Measurements from ENCODE around the gene AGPAT4.

Gene AGPAT4

GRCh38 chr6:161163466-161164181 is 110.2 kb downstream of the AGPAT4 start:
- H3K27ac Mint-ChIP-seq = no peak overlapping the region
- TF ChIP-seq, protein P1, sequence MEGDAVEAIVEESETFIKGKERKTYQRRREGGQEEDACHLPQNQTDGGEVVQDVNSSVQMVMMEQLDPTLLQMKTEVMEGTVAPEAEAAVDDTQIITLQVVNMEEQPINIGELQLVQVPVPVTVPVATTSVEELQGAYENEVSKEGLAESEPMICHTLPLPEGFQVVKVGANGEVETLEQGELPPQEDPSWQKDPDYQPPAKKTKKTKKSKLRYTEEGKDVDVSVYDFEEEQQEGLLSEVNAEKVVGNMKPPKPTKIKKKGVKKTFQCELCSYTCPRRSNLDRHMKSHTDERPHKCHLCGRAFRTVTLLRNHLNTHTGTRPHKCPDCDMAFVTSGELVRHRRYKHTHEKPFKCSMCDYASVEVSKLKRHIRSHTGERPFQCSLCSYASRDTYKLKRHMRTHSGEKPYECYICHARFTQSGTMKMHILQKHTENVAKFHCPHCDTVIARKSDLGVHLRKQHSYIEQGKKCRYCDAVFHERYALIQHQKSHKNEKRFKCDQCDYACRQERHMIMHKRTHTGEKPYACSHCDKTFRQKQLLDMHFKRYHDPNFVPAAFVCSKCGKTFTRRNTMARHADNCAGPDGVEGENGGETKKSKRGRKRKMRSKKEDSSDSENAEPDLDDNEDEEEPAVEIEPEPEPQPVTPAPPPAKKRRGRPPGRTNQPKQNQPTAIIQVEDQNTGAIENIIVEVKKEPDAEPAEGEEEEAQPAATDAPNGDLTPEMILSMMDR (IDR thresholded peaks at IDR 0.05; ENCODE audit: unreplicated experiment in 3 of 3) = no peak
- peaks cover 13% of the 10 kb centered on the region for H3K4me1 Mint-ChIP-seq
- H3K4me3 Mint-ChIP-seq = no peak overlapping the region
- H3K36me3 Mint-ChIP-seq (ENCODE audit: low read depth) = peaks cover 47% of the 10 kb centered on the region
- H3K9me3 Mint-ChIP-seq = no peaks in the 10 kb centered on the region
- no peaks in the 10 kb centered on the region for H3K27me3 Mint-ChIP-seq (ENCODE audit: low read depth)

GRCh38 chr6:161162722-161163121 is 111.1 kb downstream of the AGPAT4 start:
- Mint-ChIP-seq H3K27ac (no peak overlapping the region), H3K36me3 (ENCODE audit: low read depth) (peaks cover 53% of the 10 kb centered on the region)
- TF ChIP-seq, protein P1 (IDR thresholded peaks at IDR 0.05; ENCODE audit: unreplicated experiment in 3 of 3) = no peak

GRCh38 chr6:161161889-161162624 is 111.8 kb downstream of the AGPAT4 start:
- Mint-ChIP-seq H3K9me3 (no peaks in the 10 kb centered on the region), H3K27ac (no peak overlapping the region), H3K4me3 (no peak overlapping the region), H3K36me3 (ENCODE audit: low read depth) (peaks cover 59% of the 10 kb centered on the region), H3K4me1 (peaks cover 8% of the 10 kb centered on the region), H3K27me3 (ENCODE audit: low read depth) (no peaks in the 10 kb centered on the region)
- TF ChIP-seq, protein P1 (IDR thresholded peaks at IDR 0.05; ENCODE audit: unreplicated experiment in 3 of 3) = no peak

More at GRCh38 chr6:161162722-161163121, 111.1 kb downstream of the AGPAT4 start:
- H3K4me3 Mint-ChIP-seq = no peak overlapping the region
- H3K9me3 Mint-ChIP-seq = no peaks in the 10 kb centered on the region
- no peaks in the 10 kb centered on the region for H3K27me3 Mint-ChIP-seq (ENCODE audit: low read depth)
- peaks cover 8% of the 10 kb centered on the region for H3K4me1 Mint-ChIP-seq

- no peak overlapping the region for H3K4me3 Mint-ChIP-seq
- H3K4me1 Mint-ChIP-seq = peaks cover 8% of the 10 kb centered on the region
- peaks cover 62% of the 10 kb centered on the region for H3K36me3 Mint-ChIP-seq (ENCODE audit: low read depth)
- H3K27ac Mint-ChIP-seq = no peak overlapping the region
- TF ChIP-seq, protein P1 (IDR thresholded peaks at IDR 0.05; ENCODE audit: unreplicated experiment in 3 of 3) = no peak
- no peaks in the 10 kb centered on the region for H3K9me3 Mint-ChIP-seq
- no peaks in the 10 kb centered on the region for H3K27me3 Mint-ChIP-seq (ENCODE audit: low read depth)
These were observed 112.7 kb downstream of the AGPAT4 start for GRCh38 chr6:161161121-161161520.

DNA sequence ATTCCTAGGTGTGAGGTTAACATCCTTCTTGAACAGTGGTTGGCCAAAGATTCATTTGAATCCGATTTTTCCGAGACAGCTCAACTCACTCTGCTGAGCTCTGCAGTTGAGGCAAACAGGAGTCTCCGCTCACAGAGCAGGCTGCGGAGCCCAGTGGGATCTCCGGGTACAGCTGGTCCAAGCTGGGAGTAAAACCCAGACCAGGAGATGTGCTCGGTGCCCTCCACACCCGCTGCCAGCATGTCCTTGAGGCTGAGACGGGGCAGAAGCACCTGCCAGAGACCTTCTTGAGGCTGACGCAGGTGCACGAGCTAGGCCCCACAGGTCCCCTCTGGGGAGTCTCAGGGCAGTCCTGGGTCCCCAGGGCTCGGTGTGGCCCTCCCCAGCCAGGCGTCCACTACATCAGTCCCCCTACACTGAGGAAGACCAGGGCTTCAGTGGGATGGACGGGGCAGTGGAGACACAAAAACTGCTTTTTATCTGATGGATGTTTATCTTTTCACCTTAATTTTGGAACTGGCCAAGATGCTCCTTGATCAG is 119.0 kb downstream of the AGPAT4 start:
- no peak overlapping the region for H3K27ac Mint-ChIP-seq
- TF ChIP-seq, protein P1 (IDR thresholded peaks at IDR 0.05; ENCODE audit: unreplicated experiment in 3 of 3) = no peak
- peaks cover 51% of the 10 kb centered on the region for H3K36me3 Mint-ChIP-seq (ENCODE audit: low read depth)
- H3K9me3 Mint-ChIP-seq = no peaks in the 10 kb centered on the region
- H3K4me3 Mint-ChIP-seq = no peak overlapping the region
- H3K4me1 Mint-ChIP-seq = no peaks in the 10 kb centered on the region
- H3K27me3 Mint-ChIP-seq (ENCODE audit: low read depth) = no peaks in the 10 kb centered on the region
